HG03439 (cell line): ENCODE data around the gene CPN2.

ENCODE experiments used
- ATAC-seq: cut with Tn5 transposase; IDR thresholded peaks from one replicate; pipeline ENCODE4 v1.9.1; 2021; ENCODE audit warnings: mild to moderate bottlenecking, moderate library complexity; ENCODE audit not compliant: unreplicated experiment

Gene CPN2

DNA sequence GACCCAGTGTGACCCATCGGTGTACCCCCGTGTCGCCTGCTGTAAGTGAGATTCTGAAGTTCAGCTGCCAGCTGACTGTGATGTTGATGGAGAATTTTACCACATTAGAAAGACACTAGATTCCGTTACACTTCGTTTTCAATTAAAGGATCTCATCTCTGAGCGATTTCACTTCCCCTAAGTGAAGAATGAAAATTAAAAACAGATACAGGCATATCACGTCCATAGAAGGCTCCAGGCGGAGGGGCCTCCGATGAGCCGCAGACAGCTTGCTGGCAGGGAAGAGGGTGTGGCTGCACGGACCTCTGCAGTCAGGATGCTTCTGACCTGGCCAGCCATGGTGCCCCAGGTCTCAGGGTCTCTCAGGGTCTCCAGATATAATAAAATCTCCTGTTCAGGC, 6.6 kb upstream of the CPN2 start:
- ATAC-seq, result no peak

DNA sequence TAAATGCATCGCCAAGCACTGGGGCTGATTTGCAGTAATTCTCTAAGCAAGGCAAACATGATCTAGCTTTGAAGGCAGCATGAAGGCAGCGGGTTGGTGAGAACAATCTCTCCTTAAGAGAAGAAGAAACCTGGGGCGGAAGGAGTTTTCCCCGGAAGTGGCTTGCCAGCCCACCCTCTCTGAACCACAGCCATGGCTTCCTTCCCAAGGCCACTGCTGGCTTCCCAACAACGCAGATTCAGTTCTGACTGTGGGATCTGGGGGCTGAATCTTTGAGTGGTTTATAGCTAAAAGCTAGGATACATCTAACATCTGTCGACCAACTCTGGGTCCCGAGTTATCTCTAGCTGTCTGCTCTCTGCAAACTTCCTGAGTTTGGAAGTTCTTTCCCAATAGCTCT, 4.3 kb upstream of the CPN2 start:
- no peak for ATAC-seq

DNA sequence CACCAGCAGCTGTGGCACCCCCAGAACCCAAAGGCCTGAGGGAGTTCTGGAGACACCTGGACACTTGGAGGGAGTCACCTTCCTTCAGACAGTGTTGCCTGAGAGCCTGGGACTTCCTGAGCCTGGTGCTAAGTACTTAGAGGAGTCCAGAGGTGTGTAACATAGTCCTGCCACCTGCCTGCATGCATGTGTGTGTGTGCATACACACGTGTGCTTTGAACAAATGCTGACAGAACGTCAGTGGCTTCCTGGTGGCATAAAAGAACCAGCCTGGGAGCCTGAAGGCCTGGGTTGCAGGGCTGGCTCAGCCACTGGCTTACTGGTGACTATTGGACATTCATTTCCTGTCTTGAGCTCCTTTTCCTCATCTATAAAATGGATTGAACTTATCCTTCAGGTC, 3.2 kb upstream of the CPN2 start:
- ATAC-seq, result no peak

DNA sequence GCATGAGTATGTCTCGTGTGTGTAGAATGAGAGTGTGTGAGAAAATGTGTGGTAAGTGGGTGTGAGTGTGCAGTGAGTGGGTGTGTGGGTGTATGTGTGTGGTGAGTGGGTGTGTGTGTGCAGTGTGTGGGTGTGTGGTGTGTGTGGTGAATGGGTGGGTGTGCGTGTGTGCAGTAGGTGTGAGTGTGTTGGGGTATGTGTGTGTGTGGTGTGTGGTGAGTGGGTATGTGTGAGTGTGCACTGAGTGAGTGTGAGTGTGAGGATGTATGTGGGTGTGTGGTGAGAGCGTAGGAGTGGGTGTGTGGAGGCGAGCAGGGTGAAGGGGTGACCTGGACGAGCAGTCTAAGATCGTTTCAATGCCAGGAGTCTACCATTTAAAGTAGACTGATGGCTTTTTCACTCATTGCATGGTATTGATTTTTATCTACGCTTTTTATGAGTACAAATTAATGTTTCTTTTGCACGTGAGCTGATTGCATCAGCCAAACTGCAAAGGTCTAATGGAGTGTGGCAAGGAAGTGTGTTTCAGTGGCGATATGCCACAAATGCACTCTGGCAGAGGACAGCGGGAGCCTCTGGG, 1.6 kb upstream of the CPN2 start:
- ATAC-seq, result no peak

DNA sequence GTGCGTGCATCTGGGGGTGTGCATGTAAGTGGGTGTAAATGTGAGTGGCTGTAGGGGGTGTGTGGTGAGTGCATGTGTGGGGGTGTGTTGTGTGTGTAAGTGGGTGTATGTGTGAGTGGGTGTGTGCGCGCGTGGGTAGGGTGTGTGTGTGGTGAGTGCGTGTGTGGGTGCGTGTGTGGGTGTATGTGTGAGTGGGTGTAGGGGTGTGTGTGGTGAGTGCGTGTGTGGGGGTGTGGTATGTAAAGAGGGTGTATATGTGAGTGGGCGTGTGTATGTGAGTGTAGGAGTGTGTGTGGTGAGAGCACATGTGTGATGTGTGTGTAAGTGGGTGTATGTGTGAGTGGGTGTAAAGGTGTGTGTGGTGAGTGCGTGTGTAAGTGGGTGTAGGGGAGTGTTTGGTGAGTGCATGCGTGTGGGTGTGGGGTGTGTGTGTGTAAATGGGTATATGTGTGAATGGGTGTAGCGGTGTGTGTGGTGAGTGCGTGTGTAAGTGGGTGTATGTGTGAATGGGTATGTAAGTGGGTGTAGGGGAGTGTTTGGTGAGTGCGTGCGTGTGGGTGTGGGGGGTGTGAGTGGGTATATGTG, 916 bp upstream of the CPN2 start:
- no peak for ATAC-seq

DNA sequence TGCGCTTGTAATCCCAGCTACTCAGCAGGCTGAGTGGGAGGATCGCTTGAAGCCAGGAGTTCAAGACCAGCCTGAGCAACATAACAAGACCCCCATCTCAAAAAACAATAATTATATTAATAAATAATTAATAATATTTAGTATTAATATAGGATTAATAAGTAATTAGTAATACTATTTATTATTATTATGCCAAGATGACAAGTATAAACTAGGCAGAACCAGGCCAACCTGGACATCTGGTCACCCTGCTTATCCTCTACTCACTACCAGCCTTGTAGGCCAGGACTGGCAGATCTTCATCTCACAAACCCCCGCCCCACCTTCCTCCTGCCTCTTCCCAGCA, 429 bp downstream of the CPN2 start:
- no peak for ATAC-seq

DNA sequence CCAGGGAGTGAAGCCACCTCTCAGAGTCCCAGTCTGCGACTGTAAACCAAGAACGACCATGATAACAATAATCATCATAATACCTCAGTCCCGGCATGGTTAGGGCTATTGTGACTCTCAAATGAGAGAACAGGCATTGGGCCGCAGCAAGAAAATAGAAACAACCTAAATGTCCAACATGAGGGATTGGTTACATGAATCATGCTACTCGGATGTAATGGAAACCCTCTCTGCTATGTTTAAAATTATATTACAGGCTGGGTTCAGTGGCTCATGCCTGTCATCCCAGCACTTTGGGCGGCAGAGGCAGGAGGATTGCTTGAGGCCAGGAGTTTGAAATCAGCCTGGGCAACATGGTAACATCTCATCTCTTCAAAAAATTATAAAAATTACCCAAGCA, 2.8 kb downstream of the CPN2 start:
- no peak for ATAC-seq

DNA sequence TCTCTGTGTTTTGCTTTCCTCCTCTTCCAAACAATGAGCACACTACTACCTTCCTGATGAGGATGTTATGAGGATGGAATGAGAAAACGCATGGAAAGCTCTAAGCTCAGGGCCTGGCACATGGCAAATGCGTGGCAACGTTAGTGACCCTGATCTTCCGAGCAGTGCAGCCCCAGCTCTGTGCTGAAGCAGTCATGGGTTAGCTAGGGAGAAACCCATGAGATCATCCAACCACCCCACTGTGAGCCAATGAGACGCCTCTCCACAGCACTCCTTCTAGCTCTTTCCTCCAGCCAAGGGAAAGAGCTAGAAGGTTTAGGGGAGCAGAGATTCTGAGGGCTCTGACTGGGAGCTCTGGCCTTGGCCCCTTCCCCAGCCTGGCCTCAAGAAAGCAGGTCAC, 4.5 kb downstream of the CPN2 start:
- no peak for ATAC-seq

DNA sequence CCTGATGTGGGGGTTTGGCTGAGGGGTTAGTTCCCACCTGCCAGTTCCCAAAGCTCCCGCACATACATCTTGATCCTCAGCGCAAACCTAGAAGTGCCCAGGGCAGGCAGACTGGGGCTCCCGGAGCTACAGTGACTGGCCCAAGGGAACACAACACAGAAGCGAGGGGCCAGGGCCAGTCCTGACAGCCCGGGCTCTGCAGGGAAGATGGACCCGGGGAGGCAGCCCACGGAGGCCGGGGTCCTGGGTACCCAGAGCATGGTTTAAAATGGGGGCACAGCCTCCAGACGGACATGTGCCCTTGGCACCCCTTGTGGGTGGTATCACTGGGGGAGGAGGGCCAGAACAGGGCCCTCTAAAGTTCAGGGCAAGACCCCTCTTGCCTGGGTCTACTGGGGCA, 5.1 kb downstream of the CPN2 start:
- no peak for ATAC-seq

DNA sequence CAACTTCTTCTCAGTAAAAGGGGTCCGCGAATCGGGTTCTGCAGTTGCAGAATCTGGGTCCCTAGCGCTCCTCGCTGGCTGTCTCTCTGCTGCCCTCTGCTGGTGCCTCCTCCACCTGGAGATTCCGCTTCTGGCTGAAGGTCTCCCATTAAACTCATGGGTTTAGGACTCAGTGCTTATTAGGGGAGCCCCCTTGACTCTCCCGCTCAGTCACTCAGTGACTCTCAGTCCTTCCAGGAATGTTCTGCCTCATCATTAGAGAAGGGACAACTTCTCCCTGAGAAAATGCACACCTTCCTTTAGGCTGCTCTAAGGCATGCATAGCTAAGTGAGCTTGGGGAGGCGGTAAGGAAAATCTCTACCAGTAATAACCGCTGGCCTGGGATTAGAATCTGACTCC, 7.1 kb downstream of the CPN2 start:
- no peak for ATAC-seq

DNA sequence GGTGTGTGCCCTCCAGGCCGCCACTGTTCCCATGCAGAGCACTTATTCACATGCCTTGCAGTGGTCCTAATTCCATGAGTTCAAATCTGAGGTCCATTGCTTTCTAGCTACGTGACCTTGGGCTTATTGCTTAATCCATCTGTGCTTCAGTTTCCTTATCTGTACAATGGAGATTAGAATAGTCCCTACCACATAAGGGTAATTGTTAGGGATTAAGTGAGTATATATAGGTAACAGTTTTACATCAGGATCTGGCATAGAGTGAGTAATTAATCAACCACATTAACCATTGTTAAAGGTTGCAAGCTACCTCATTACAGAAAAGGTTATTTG, 7.6 kb downstream of the CPN2 start:
- ATAC-seq, result no peak

DNA sequence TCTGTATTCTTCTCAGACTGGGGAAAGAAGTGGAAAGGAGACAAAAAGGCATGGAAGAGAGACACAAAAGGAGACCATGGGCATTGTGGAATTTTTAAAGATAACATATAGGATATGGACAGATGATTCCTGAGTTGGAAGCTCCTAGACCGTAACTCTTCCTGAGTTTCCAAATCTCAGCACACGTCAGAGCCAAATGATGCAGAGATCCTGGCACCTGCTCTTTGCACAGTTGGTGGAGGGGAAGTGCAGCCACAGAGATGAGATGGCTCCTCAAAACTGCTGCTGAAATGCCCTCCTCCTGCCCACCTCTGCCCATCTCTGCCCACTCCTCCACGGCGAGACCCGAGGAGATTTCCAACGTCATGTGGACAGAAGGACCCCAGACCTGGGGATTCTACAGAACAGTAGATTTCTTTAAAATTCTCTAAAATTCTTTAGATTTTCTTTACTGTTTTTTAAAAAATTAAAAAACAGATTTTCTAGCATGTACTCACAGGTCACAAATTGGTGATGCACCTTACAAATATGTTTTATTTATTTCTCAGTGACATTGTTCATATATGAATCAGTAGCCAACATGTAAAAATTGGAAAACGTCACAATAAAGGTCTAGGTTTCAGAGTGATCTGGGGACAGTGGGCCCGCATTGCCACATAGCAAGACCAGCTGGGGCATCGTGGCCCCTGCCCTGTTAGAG, 8.1 kb downstream of the CPN2 start:
- no peak for ATAC-seq

DNA sequence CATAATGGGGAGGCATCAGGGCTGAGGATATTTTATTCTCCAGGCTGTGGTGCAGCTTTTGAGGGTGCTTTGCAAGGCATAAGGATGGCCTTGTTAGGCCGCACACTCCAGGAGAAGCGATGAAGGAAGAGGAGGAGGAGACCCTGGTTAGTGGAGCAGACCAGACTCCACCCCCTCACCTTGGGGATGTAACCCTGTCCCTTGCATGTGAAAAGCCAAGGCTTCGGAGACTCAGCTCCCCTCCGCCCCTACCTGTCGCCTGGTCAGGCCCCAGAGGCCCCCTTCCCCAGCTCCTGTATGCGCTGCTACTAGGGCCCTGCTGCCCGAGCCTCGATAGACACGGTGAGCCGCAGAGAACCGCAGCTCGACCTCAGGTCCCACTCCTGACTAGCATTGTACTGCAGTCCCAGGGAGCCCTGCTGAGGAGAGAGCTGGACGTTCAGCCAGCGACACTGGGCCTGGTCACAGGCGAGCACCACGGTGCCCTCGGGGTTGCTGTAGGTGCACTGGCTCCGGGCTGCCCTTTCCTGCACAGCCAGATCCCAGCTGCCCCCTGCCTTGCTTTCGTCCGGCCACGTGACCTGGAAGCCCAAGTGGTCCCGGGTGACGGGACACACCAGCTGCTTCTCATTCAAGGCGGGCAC, 10.2 kb downstream of the CPN2 start:
- no peak for ATAC-seq

DNA sequence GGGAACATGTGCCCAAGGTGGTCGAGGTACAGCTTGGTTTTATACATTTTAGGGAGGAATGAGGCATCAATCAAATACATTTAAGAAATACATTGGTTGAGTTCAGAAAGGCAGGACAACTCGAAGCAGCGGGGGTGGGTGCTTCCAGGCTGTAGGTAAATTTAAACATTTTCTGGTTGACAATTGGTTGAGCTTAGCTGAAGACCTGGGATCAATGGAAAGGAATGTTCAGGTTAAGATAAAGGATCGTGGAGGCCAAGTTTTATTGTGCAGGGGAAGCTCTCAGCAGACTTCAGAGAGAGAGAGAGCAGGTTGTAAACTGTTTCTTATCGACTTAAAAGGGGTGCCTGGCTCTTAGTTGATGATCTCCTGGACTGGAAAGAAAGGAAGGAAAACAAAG, 11.3 kb downstream of the CPN2 start:
- no peak for ATAC-seq

DNA sequence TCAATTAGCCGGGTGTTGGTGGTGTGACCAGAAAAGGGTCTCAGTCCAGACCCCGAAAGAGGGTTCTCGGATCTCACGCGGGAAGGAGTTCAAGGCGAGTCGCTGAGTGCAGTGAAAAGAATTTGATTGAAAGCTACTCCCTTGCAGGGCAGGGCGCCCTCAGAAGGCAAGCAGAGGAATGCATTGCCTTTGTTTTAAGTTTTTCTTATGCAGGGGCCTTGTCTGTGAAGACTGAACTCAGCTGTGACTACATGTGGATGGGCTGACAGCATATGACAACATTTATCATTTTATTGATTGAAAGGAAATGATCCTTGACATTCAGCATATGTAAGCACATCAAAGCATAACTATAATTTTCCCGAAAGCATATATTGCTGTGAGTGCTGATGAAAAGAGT, 11.8 kb downstream of the CPN2 start:
- no peak for ATAC-seq

DNA sequence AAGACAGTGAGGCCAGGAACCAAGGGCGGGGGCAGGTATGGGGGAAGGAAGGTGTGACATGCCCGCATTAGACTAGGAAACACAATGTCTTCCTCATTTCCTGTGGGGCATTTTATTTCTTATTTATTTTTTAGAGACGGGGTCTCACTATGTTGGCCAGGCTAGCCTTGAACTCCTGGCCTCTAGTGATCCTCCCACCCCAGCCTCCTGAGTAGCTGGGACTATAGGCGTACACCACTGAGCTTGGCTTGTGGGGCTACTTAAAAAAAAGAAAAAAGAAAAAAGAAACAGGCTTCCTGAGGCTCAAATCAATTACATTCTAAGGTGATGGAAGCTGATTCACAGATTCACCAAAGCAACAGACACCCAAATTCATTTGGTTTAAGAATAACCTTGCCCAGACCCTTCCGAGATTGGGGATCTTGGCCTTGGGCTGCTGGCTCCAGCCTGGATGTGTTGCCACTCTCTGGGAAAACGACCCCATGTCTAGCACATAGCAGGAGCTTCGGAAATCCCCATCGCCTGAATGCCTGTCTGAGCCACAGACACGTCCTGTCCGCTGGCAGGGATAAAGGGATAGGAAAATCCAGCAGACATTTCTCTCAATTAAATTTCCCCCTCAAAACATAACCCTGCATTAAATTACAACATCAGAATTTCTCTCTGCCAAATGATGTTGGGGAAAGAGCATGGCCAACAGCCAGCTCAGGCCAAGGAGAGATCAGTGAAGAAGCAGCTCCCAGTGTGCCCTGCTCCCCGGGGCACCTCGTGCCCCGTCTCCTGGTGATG, 13.0 kb downstream of the CPN2 start:
- ATAC-seq, result no peak

DNA sequence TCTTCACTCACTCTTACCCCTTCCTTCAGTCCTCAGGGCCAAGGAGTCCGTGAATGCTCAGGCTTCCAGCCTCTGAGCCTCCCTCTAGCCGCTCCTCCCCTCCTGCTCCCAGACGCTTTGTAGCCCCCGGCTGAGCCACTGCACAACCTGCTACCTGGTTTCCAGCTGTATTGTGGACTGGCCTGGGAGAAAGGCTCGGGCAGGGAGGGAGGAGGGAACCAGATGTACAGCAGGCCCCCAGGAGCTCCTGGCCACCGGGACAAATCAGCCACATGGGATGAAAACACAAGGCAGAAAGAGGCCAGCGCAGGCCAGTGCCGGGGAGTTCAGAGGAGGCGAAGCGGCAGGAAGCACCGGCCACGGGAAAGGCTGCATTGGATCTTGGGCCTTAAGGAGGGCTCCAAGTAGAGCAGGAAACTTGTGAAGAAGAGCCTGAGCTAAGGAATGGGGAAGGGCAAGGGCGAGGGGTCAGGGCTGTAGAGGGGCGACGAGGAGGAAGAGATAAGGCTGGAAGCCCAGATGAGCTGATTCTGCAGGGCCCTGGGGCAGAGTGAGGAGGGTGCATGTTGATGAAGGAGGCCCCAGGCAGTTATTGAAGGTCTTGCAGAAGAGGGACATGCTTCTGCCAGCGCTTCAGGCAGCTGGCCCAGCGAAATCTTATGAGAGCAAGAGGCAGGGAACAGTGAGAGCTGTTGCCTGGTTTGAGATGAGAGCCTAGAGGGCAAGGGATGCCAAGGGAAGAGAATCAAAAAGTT, 14.3 kb downstream of the CPN2 start:
- no peak for ATAC-seq

DNA sequence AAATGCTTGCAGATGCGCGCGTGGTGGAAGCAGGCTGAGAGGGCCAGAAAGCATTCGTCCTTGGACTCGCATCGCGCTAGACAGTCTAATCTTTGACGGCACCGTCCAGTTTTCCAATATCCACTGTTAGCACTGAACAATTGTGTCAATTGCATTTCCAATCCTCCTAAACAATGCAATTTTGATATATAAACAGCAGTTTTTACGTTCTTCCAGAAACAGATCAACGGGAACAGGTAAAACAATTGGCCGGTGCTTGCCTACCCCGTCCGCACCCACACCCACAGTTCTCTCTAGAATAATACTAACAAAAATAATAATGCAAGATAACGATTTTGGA, 17.2 kb downstream of the CPN2 start:
- ATAC-seq, result no peak

DNA sequence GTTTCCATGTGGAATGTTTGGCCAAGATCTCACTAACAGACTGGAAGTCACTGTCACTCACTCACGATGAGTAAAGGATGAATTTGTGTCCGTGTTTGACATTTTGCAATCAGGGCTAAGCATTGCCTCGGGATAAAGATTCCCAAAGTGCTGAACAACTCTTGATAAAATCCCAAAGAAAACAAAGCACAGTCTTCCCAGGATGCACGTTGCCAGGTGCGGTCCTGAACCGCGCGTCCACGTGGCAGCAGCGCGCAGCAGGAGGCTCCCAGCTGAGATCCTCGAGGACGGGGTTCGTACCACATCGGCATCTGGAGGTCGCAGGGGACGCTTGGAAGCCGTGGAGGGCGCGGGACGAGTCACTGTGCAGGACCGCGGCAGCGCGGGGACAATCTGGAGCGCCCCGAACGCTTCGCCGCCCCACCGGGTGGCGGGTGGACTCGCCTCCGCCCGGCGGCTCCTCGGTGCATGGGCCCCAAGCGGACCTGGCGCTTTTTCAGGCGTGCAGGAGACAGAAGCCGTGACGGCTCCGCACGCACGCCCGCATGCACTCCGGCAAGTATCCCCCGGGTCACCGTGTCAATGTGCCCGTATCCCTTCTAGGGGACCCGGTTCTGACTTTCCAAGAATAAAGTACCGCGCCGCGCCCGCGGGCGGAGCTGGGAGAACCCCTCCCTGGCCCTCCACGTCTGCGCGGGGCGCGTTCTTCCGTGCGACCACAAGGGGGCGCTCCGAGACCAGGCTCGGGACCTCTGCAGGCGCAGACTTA, 17.7 kb downstream of the CPN2 start:
- ATAC-seq, result peak; percentile 80

DNA sequence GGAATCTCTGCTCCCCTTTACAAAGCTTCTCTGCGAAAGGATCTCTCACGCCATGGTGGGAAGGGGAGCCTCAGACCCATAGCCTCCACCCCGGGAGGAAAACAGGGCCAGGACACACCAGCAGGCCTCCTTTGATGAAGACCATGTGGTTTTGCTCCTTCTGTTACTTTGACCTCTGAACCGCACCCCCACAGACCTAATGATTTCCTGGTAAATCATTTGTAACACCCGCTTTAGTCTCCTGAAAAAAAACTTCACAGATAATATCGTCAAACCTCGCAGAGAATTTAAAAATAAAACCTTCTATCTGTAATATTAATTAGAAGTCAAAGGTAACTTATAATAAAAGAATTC, 18.3 kb downstream of the CPN2 start:
- no peak for ATAC-seq

DNA sequence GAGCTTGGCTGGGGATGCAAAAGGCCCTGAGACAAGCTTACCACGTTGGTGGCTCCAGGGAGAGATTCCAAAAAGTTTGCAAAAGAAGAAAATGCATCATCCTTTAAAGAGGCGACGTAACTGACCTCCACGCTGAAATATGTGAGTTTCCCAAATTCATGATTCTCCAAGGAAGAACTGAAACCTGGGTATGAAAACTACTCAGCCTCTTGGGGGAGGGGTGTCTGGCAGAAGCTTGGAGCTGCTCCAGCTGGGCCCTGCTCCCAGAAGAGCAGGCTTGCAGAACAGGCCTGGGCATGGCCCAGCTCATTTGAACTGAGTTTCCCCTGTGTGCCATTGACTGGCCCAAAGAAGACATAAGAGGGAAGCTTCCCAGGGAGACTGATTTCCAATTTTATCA, 20.5 kb downstream of the CPN2 start:
- ATAC-seq, result no peak
